ENCODE measurements around the gene ABHD8. TPM values are rescaled to one million over a fixed set of nuclear protein-coding genes. Genes with fewer than 3 reads are reported as not detected.

Gene ABHD8
- total RNA-seq, 1 donor from 2014 or later: 4.6 TPM

- no peak overlapping the region for H3K27ac Mint-ChIP-seq
Measured at GRCh38 chr19:17340871-17341357, 37.7 kb upstream of the ABHD8 start.

GRCh38 chr19:17340302-17340870, 37.2 kb upstream of the ABHD8 start:
- peak overlapping the region; percentile 46 for H3K27ac Mint-ChIP-seq
- H3K4me3 Mint-ChIP-seq: no peak overlapping the region
- TF ChIP-seq CTCF (IDR thresholded peaks at IDR 0.05): no peak
- TF ChIP-seq EZH2phosphoT487 (IDR thresholded peaks at IDR 0.05): no peak
- no peak for TF ChIP-seq EZH2 (IDR thresholded peaks at IDR 0.05)
- Histone ChIP-seq H3F3A (ENCODE audit: low read depth) (peaks cover 20% of the 10 kb centered on the region), H2AFZ (replicated peaks) (no peak overlapping the region), H3K9ac (no peak overlapping the region), H3K9me3 (ENCODE audit: low read depth) (no peaks in the 10 kb centered on the region), H3K27ac (no peak overlapping the region), H3K4me3 (no peak overlapping the region), H3K4me1 (peaks cover 5% of the 10 kb centered on the region), H3K79me2 (ENCODE audit: low read depth) (peaks cover 10% of the 10 kb centered on the region), H3K27me3 (no peaks in the 10 kb centered on the region), H4K20me1 (ENCODE audit: low read depth) (no peaks in the 10 kb centered on the region), H3K36me3 (no peaks in the 10 kb centered on the region), H3K4me2 (no peak overlapping the region)
- H3K9me3 Mint-ChIP-seq: no peaks in the 10 kb centered on the region
- no peaks in the 10 kb centered on the region for H3K36me3 Mint-ChIP-seq
- DNase-seq (ENCODE audit: low spot score): peak; percentile 49
- H3K27me3 Mint-ChIP-seq (ENCODE audit: insufficient read depth, low read depth): peaks cover 9% of the 10 kb centered on the region
- H3K4me1 Mint-ChIP-seq: peaks cover 5% of the 10 kb centered on the region

More at GRCh38 chr19:17340871-17341357, 37.7 kb upstream of the ABHD8 start:
- Histone ChIP-seq H3K79me2 (ENCODE audit: low read depth) (peaks cover 10% of the 10 kb centered on the region), H2AFZ (replicated peaks) (no peak overlapping the region), H3K4me1 (peaks cover 5% of the 10 kb centered on the region), H3K9me3 (ENCODE audit: low read depth) (no peaks in the 10 kb centered on the region), H3K9ac (no peak overlapping the region), H3K27ac (no peak overlapping the region), H4K20me1 (ENCODE audit: low read depth) (no peaks in the 10 kb centered on the region), H3F3A (ENCODE audit: low read depth) (peaks cover 18% of the 10 kb centered on the region), H3K4me3 (no peak overlapping the region), H3K36me3 (no peaks in the 10 kb centered on the region), H3K27me3 (no peaks in the 10 kb centered on the region), H3K4me2 (no peak overlapping the region)
- no peaks in the 10 kb centered on the region for H3K36me3 Mint-ChIP-seq
- no peak overlapping the region for H3K4me3 Mint-ChIP-seq
- peaks cover 9% of the 10 kb centered on the region for H3K27me3 Mint-ChIP-seq (ENCODE audit: insufficient read depth, low read depth)
- H3K4me1 Mint-ChIP-seq: peaks cover 5% of the 10 kb centered on the region
- no peaks in the 10 kb centered on the region for H3K9me3 Mint-ChIP-seq
- no peak for DNase-seq (ENCODE audit: low spot score)
- no peak for TF ChIP-seq EZH2phosphoT487 (IDR thresholded peaks at IDR 0.05)
- no peak for TF ChIP-seq EZH2 (IDR thresholded peaks at IDR 0.05)
- TF ChIP-seq CTCF (IDR thresholded peaks at IDR 0.05): no peak

- no peaks in the 10 kb centered on the region for H3K9me3 Mint-ChIP-seq
- Histone ChIP-seq H3K9me3 (ENCODE audit: low read depth) (no peaks in the 10 kb centered on the region), H3K27me3 (no peaks in the 10 kb centered on the region), H3F3A (ENCODE audit: low read depth) (peaks cover 24% of the 10 kb centered on the region), H3K4me2 (no peak overlapping the region), H3K36me3 (no peaks in the 10 kb centered on the region), H3K27ac (no peak overlapping the region), H3K4me3 (no peak overlapping the region), H2AFZ (replicated peaks) (no peak overlapping the region), H3K4me1 (peaks cover 5% of the 10 kb centered on the region), H3K9ac (no peak overlapping the region), H4K20me1 (ENCODE audit: low read depth) (no peaks in the 10 kb centered on the region), H3K79me2 (ENCODE audit: low read depth) (peaks cover 10% of the 10 kb centered on the region)
- no peak for DNase-seq (ENCODE audit: low spot score)
- peak overlapping the region; percentile 100 for H3K4me3 Mint-ChIP-seq
- TF ChIP-seq EZH2 (IDR thresholded peaks at IDR 0.05) (no peak), CTCF (IDR thresholded peaks at IDR 0.05) (no peak), EZH2phosphoT487 (IDR thresholded peaks at IDR 0.05) (no peak)
- H3K27me3 Mint-ChIP-seq (ENCODE audit: insufficient read depth, low read depth): peaks cover 9% of the 10 kb centered on the region
- peaks cover 12% of the 10 kb centered on the region for H3K4me1 Mint-ChIP-seq
- no peaks in the 10 kb centered on the region for H3K36me3 Mint-ChIP-seq
- H3K27ac Mint-ChIP-seq: no peak overlapping the region
Measured at GRCh38 chr19:17339088-17339741, 36.0 kb upstream of the ABHD8 start.
